PC-9 (cell line): Measurements from ENCODE around the gene ZFHX3. TPM values are rescaled to one million over a fixed set of nuclear protein-coding genes. Genes with fewer than 3 reads are reported as not detected.

Experiments used
- BruUV-seq: library from RNA; stranded (reverse); fragments of 400-500 nt; replicated peaks from 2 replicates; lab custom pipeline; 2021; lab: Mats Ljungman, UMichigan
- CTCF ChIA-PET: fragments of 300-600 bp; sonication (Branson Sonifier 250); formaldehyde crosslinking; loops from one replicate; lab custom pipeline; 2022; ENCODE audit warnings: antibody characterized with exemption; lab: Charles Lee
- POLR2A ChIA-PET: fragments of 300-600 bp; sonication (Branson Sonifier 250); formaldehyde crosslinking; loops from one replicate; lab custom pipeline; 2022; ENCODE audit warnings: antibody characterized with exemption; ENCODE audit not compliant: unreplicated experiment; lab: Charles Lee
- DNase-seq, 2 experiments: peaks; one replicate each; pipeline versions ENCODE4 v3.0.0 to v3.0.0-alpha.2; 2015 to 2022; ENCODE audit warnings: mixed read lengths in 1 of 2
- H2AFZ ChIP-seq: fragments of 200-600 bp; sonication (generic); 2 replicates; pipeline ENCODE4 v1.8.1; 2017; ENCODE audit warnings: antibody characterized with exemption
- H3F3A ChIP-seq: fragments of 200-600 bp; sonication (generic); 2 replicates; pipeline ENCODE4 v1.8.1; 2017; ENCODE audit warnings: antibody characterized with exemption, mild to moderate bottlenecking, low read depth; ENCODE audit not compliant: insufficient read depth
- H3K27ac ChIP-seq: fragments of 200-600 bp; sonication (generic); 2 replicates; pipeline ENCODE4 v1.6.1; 2016; ENCODE audit warnings: mixed run types
- H3K27me3 ChIP-seq: fragments of 200-600 bp; sonication (generic); 2 replicates; pipeline ENCODE4 v1.6.1; 2016; ENCODE audit warnings: low read depth, mixed run types; ENCODE audit not compliant: insufficient read depth
- H3K36me3 ChIP-seq: fragments of 200-600 bp; sonication (generic); 2 replicates; pipeline ENCODE4 v1.6.1; 2016; ENCODE audit warnings: low read depth, mixed run types
- H3K4me1 ChIP-seq: fragments of 200-600 bp; sonication (generic); replicated peaks from 2 replicates; pipeline ENCODE4 v1.6.1; 2016; ENCODE audit warnings: mixed run types; ENCODE audit not compliant: insufficient read depth
- H3K4me2 ChIP-seq: fragments of 200-600 bp; sonication (generic); 2 replicates; pipeline ENCODE4 v1.6.1; 2017; ENCODE audit warnings: mixed run types
- H3K4me3 ChIP-seq: fragments of 200-600 bp; sonication (generic); 2 replicates; pipeline ENCODE4 v1.6.1; 2016; ENCODE audit warnings: mixed run types
- H3K79me2 ChIP-seq: fragments of 200-600 bp; sonication (generic); 2 replicates; pipeline ENCODE4 v1.6.1; 2017; ENCODE audit warnings: low read depth, mixed run types
- H3K9me2 ChIP-seq: fragments of 200-600 bp; sonication (generic); 2 replicates; pipeline ENCODE4 v1.8.1; 2017; ENCODE audit warnings: mild to moderate bottlenecking; ENCODE audit not compliant: insufficient read depth
- H3K9me3 ChIP-seq: fragments of 200-600 bp; sonication (generic); 2 replicates; pipeline ENCODE4 v1.8.1; 2016; ENCODE audit warnings: low read depth; ENCODE audit not compliant: insufficient read depth
- H4K20me1 ChIP-seq: fragments of 200-600 bp; sonication (generic); 2 replicates; pipeline ENCODE4 v1.8.1; 2017; ENCODE audit not compliant: insufficient read depth
- CTCF ChIP-seq: fragments of 200-600 bp; sonication (generic); conservative IDR thresholded peaks from 2 replicates; pipeline ENCODE4 v1.6.1; 2017; ENCODE audit warnings: mixed run types, antibody characterized with exemption, mild to moderate bottlenecking, moderate library complexity
- EZH2 ChIP-seq: fragments of 200-600 bp; sonication (generic); IDR thresholded peaks from 2 replicates; pipeline ENCODE4 v1.8.0; 2017; ENCODE audit warnings: antibody characterized with exemption, low read depth
- intact Hi-C: fragments of 100-400 bp; cut with micrococcal nuclease; formaldehyde crosslinking; loops from one replicate; pipeline ENCODE4 v1.10.0; 2022; ENCODE audit not compliant: unreplicated experiment
- total RNA-seq: library from RNA; stranded (reverse); gene quantifications from 2 replicates; pipeline ENCODE4 v1.2.3, GENCODE V29; 2021

The ZFHX3 gene
- total RNA-seq, 1 experiment from 2014 or later = 23.1 TPM

GRCh38 chr16:72829846-72830775 is 217.8 kb downstream of the ZFHX3 start:
- TF ChIP-seq EZH2 = no peak
- TF ChIP-seq CTCF = no peak
- Histone ChIP-seq H3K4me2 (no peak overlapping the region), H3K27ac (no peak overlapping the region), H3K4me1 (0 out of 2 replicates have a peak, but pooled peaks cover 5% of the 10 kb centered on the region), H3K79me2 (0 out of 2 replicates have a peak, but pooled peaks cover 3% of the 10 kb centered on the region), H3K9me2 (no peaks in the 10 kb centered on the region), H2AFZ (no peak overlapping the region), H3K9me3 (no peaks in the 10 kb centered on the region), H3F3A (peaks cover 7% of the 10 kb centered on the region; the same call in 1 of the 2 replicates), H3K4me3 (no peak overlapping the region), H3K36me3 (no peaks in the 10 kb centered on the region), H4K20me1 (no peaks in the 10 kb centered on the region), H3K27me3 (no peaks in the 10 kb centered on the region)
- BruUV-seq = no TSS peak
- DNase-seq = no peak
- ChIA-PET POLR2A (no interaction called here), CTCF (no interaction called here)
- intact Hi-C loops = no loop called here

- peaks cover 4% of the 10 kb centered on the region; the same call in 1 of the 2 replicates for H3F3A ChIP-seq
- no peak overlapping the region for H3K27ac ChIP-seq
- TF ChIP-seq CTCF (no peak), EZH2 (no peak)
- no peak for DNase-seq
- no peaks in the 10 kb centered on the region for H4K20me1 ChIP-seq
- CTCF ChIA-PET = no interaction called here
- no peaks in the 10 kb centered on the region; the same call in 1 of the 2 replicates for H3K9me2 ChIP-seq
- no peaks in the 10 kb centered on the region for H3K36me3 ChIP-seq
- no peak overlapping the region for H3K4me3 ChIP-seq
- 0 out of 2 replicates have a peak, but pooled peaks cover 3% of the 10 kb centered on the region for H3K79me2 ChIP-seq
- H3K9me3 ChIP-seq = no peaks in the 10 kb centered on the region
- no peaks in the 10 kb centered on the region for H3K27me3 ChIP-seq
- no peak overlapping the region for H2AFZ ChIP-seq
- no peaks in the 10 kb centered on the region for H3K4me1 ChIP-seq
- intact Hi-C loops = no loop called here
- POLR2A ChIA-PET = no interaction called here
- no TSS peak for BruUV-seq
- H3K4me2 ChIP-seq = no peak overlapping the region
Observed at GRCh38 chr16:72827866-72828265, 220.1 kb downstream of the ZFHX3 start.

GRCh38 chr16:72825912-72826621 is 221.9 kb downstream of the ZFHX3 start:
- BruUV-seq = no TSS peak
- Histone ChIP-seq H3K9me2 (no peaks in the 10 kb centered on the region; the same call in 1 of the 2 replicates), H3K9me3 (no peaks in the 10 kb centered on the region), H2AFZ (no peak overlapping the region), H3F3A (peaks cover 4% of the 10 kb centered on the region; the same call in 1 of the 2 replicates), H3K27me3 (no peaks in the 10 kb centered on the region), H3K4me1 (no peaks in the 10 kb centered on the region), H4K20me1 (no peaks in the 10 kb centered on the region), H3K4me2 (no peak overlapping the region), H3K79me2 (0 out of 2 replicates have a peak, but pooled peaks cover 2% of the 10 kb centered on the region), H3K27ac (no peak overlapping the region), H3K4me3 (no peak overlapping the region), H3K36me3 (no peaks in the 10 kb centered on the region)
- TF ChIP-seq EZH2 (no peak), CTCF (no peak)
- POLR2A ChIA-PET = no interaction called here
- intact Hi-C loops = no loop called here
- DNase-seq = no peak
- CTCF ChIA-PET = no interaction called here
